K562 (cell line): ENCODE measurements around the gene NPAP1. TPM values are rescaled to one million over a fixed set of nuclear protein-coding genes. Genes with fewer than 3 reads are reported as not detected.

Experiments used
- USF1 ChIP-seq: sonication (generic); formaldehyde crosslinking; IDR thresholded peaks from 2 replicates; pipeline ENCODE4 v1.9.0; 2022; ENCODE audit warnings: mild to moderate bottlenecking, missing genetic modification reagents
- ZNF146 ChIP-seq: IDR thresholded peaks from one replicate; pipeline ENCODE4 v1.6.1; 2018; ENCODE audit warnings: missing compliant biosample characterization; ENCODE audit not compliant: unreplicated experiment
- ZNF318 ChIP-seq, 2 experiments: fragments of 450-650 bp; IDR thresholded peaks; 2 replicates each; pipeline ENCODE4 v1.6.1; 2016; ENCODE audit warnings: mild to moderate bottlenecking in 2 of 2, borderline replicate concordance in 1 of 2, low read depth in 1 of 2, moderate library complexity in 1 of 2
- polyA plus RNA-seq, 8 experiments: library from polyadenylated mRNA; depleted of rRNA in 4 of 8; stranded (reverse) in 5 of 8; unstranded in 3 of 8; fragments of >200 nt; fragmentation: Nextera tagmentation in 2 of 8; fragmentation: Illumina TruSeq in 1 of 8; extraction: Ambion mirVana in 2 of 8; extraction: Trizol in 1 of 8; gene quantifications; 2 replicates each; pipeline versions ENCODE4 v1.2.1 to v1.2.3, GENCODE V29; 2011 to 2014; ENCODE audit warnings: inconsistent platforms in 1 of 8, missing spikeins in 1 of 8
- total RNA-seq, 7 experiments: library from RNA; depleted of rRNA in 6 of 7; stranded (reverse); fragments of >200 nt in 6 of 7; fragmentation: Illumina TruSeq in 2 of 7; extraction: Trizol in 2 of 7; gene quantifications; 2 replicates each; pipeline versions ENCODE4 v1.2.1 to v1.2.3, GENCODE V29; 2011 to 2021; ENCODE audit warnings: low replicate concordance in 1 of 7

Gene NPAP1
- total and polyA plus RNA-seq, 9 of the 15 experiments (the other 6 are each of a cell fraction or from before 2014, with no cell fraction given), result 0.03 TPM; not detected in 8

- TF ChIP-seq ZNF318 (IDR thresholded peaks at IDR 0.05; ENCODE audit: borderline replicate concordance in 1 of 2, low read depth in 1 of 2), result no peak
- no peak for TF ChIP-seq USF1 (CRISPR knock-in tag)
- no peak for TF ChIP-seq ZNF146
Measured at GRCh38 chr15:24645627-24646026, 29.9 kb upstream of the NPAP1 start (continued).
